Stimulated activated CD8-positive, alpha-beta memory T cell treated with anti-CD3 and anti-CD28 coated beads, Interleukin-4, amount 100 ng/mL, for 4 hours (primary cell): ENCODE measurements around the gene DDX4.
"Not testable (repeated sequence)": the region's sequence is repeated elsewhere in the genome, so short reads cannot be mapped to it uniquely, and the experiment has no call there.

Source experiments
- DNase-seq, 2 donors: peaks; one replicate each; pipeline ENCODE4 v3.0.0-alpha.2; 2020; ENCODE audit warnings: low read depth in 2 of 2, low spot score in 1 of 2

DDX4 gene

GRCh38 chr5:55720188-55720703 is 17.6 kb upstream of the DDX4 start:
- DNase-seq = no peak

GRCh38 chr5:55724281-55724680 is 13.6 kb upstream of the DDX4 start:
- DNase-seq = no peak

GRCh38 chr5:55731848-55732247 is 6.0 kb upstream of the DDX4 start:
- no peak for DNase-seq

- no peak for DNase-seq
Observed at GRCh38 chr5:55732585-55732984, 5.3 kb upstream of the DDX4 start.

GRCh38 chr5:55734658-55735057 is 3.2 kb upstream of the DDX4 start:
- DNase-seq = no peak

- DNase-seq = no peak
Observed at GRCh38 chr5:55742778-55743177, 4.9 kb downstream of the DDX4 start.

GRCh38 chr5:55747778-55748318 is 10.0 kb downstream of the DDX4 start:
- no peak for DNase-seq

- DNase-seq = no peak
Observed at GRCh38 chr5:55749387-55749786, 11.5 kb downstream of the DDX4 start.

- no peak for DNase-seq
Observed at GRCh38 chr5:55750063-55750462, 12.2 kb downstream of the DDX4 start.

- no peak for DNase-seq
Observed at GRCh38 chr5:55750499-55750898, 12.6 kb downstream of the DDX4 start.

- no peak for DNase-seq
Observed at GRCh38 chr5:55758231-55758630, 20.4 kb downstream of the DDX4 start.

GRCh38 chr5:55758714-55759113 is 20.9 kb downstream of the DDX4 start:
- DNase-seq = no peak

GRCh38 chr5:55761721-55762120 is 23.9 kb downstream of the DDX4 start:
- not testable (repeated sequence) for DNase-seq

- DNase-seq = no peak
Observed at GRCh38 chr5:55763746-55764420, 26.0 kb downstream of the DDX4 start.

GRCh38 chr5:55768279-55768678 is 30.4 kb downstream of the DDX4 start:
- no peak for DNase-seq

GRCh38 chr5:55771175-55771655 is 33.4 kb downstream of the DDX4 start:
- no peak for DNase-seq

- DNase-seq = no peak
Observed at GRCh38 chr5:55773057-55773456, 35.2 kb downstream of the DDX4 start.

- no peak for DNase-seq
Observed at GRCh38 chr5:55777332-55777731, 39.5 kb downstream of the DDX4 start.

- no peak for DNase-seq
Observed at GRCh38 chr5:55800924-55801323, 63.1 kb downstream of the DDX4 start.

GRCh38 chr5:55808814-55809213 is 71.0 kb downstream of the DDX4 start:
- not testable (repeated sequence) for DNase-seq

GRCh38 chr5:55815939-55816338 is 78.1 kb downstream of the DDX4 start:
- DNase-seq = not testable (repeated sequence)

- DNase-seq = no peak
Observed at GRCh38 chr5:55816342-55816741, 78.5 kb downstream of the DDX4 start.

GRCh38 chr5:55817030-55817429 is 79.2 kb downstream of the DDX4 start:
- no peak for DNase-seq
